ENCODE results near the gene HECA. TPM values are rescaled to one million over a fixed set of nuclear protein-coding genes. Genes with fewer than 3 reads are reported as not detected.

The HECA gene
- total RNA-seq, 1 experiment from 2014 or later = 10.7 TPM

DNA sequence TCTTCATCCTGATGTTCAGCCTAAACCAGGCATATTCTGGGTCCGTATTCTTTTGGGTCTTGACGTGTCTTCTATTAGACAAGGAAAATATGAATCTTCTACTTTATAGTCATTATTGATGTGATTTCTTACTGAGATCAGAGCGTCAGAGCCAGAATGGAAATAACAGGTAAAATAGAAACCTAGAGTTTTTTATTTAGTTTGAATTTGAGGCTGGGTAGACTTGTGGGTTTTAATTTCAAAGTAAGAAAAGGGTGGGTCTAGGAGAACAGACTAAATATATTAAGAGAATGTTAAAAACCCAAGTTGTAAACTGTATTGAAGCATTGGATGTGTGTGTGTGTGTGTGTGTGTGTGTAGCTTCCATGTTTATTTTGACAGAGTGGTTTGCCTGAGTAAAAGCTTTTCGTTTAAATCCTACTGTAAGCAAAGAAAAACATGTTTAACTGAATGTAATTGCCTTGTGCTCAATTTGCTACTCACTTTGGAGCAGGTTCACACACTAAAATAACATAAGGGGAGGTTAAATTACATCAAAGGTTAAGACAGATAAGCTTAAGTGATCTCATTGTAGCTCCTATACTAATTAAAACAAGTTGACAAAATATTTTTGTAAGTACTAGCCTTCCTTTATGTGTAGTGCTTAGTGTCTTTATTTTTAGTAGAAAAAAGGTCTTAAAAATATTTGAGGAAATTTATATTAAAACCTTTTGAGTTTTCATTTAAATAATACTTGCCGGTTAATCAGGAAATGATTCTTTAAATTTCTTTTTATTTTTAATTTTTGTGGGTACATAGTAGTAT lies 17.4 kb downstream of the HECA start:
- ATAC-seq (no peak), DNase-seq (ENCODE audit: low read depth, low spot score) (no peak)
- Histone ChIP-seq H3K27ac (ENCODE audit: low read depth, low read length) (no peak overlapping the region), H2AFZ (ENCODE audit: low read depth, low read length, poor library complexity, severe bottlenecking) (no peak overlapping the region), H4K20me1 (ENCODE audit: insufficient read depth) (no peaks in the 10 kb centered on the region), H3K9me2 (ENCODE audit: insufficient read depth) (no peaks in the 10 kb centered on the region), H3K4me3 (replicated peaks in 1 of 2; ENCODE audit: low read depth in 1 of 2, low read length in 2 of 2) (no peak overlapping the region), H3K9me3 (ENCODE audit: control insufficient read depth in 1 of 2, insufficient read depth in 1 of 2, low read depth in 1 of 2, low read length in 2 of 2) (no peaks in the 10 kb centered on the region), H3K79me2 (ENCODE audit: insufficient read depth, low read length) (no peaks in the 10 kb centered on the region), H3K36me3 (ENCODE audit: control insufficient read depth in 1 of 2, insufficient read depth in 2 of 2, low read length in 2 of 2) (no peaks in the 10 kb centered on the region), H3K27me3 (ENCODE audit: insufficient read depth, low read length) (no peaks in the 10 kb centered on the region), H3K4me1 (ENCODE audit: control insufficient read depth in 1 of 2, insufficient read depth in 2 of 2, low read length in 2 of 2) (no peaks in the 10 kb centered on the region), H3K9ac (ENCODE audit: low read length) (no peak overlapping the region), H3K4me2 (ENCODE audit: low read length) (no peak overlapping the region)
- ChIA-PET CTCF (interaction anchor here (0.6 kb wide), 1 partner anchor 13 kb away, joined by 3 read pairs; no protein-coding TSS in a partner anchor), RAD21 (ENCODE audit: low non-redundant PET in 1 of 2, low total read pairs in 2 of 2, uncharacterized antibody in 2 of 2, unreplicated experiment in 2 of 2) (no interaction called here), POLR2A (no interaction called here)
- intact Hi-C loops (cut with micrococcal nuclease) = no loop called here
- BruUV-seq (replicated peaks) = no TSS peak
- TF ChIP-seq ZNF274 (IDR thresholded peaks at IDR 0.05; ENCODE audit: low read depth, low read length) (no peak), SRF (IDR thresholded peaks at IDR 0.05; ENCODE audit: low read depth) (no peak), RAD21 (IDR thresholded peaks at IDR 0.05; ENCODE audit: low read depth) (no peak), SIN3A (IDR thresholded peaks at IDR 0.05; ENCODE audit: low read depth) (no peak), CBX3 (IDR thresholded peaks at IDR 0.05; ENCODE audit: low read depth) (no peak), JUND (IDR thresholded peaks at IDR 0.05) (no peak), FOSL1 (IDR thresholded peaks at IDR 0.05; ENCODE audit: low read depth) (no peak), ELF1 (IDR thresholded peaks at IDR 0.05; ENCODE audit: borderline replicate concordance, low read depth) (no peak), ZFX (IDR thresholded peaks at IDR 0.05) (no peak), YY1 (IDR thresholded peaks at IDR 0.05; ENCODE audit: extremely low read depth, insufficient replicate concordance, low read depth, low read length) (no peak), EZH2 (IDR thresholded peaks at IDR 0.05) (no peak), EGR1 (IDR thresholded peaks at IDR 0.05; ENCODE audit: low read depth) (no peak), POLR2A (IDR thresholded peaks at IDR 0.05; ENCODE audit: borderline replicate concordance, extremely low read depth, insufficient read depth, insufficient read length) (no peak), SP1 (IDR thresholded peaks at IDR 0.05; ENCODE audit: low read depth) (no peak)
- TF ChIP-seq, protein P1, sequence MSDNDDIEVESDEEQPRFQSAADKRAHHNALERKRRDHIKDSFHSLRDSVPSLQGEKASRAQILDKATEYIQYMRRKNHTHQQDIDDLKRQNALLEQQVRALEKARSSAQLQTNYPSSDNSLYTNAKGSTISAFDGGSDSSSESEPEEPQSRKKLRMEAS (IDR thresholded peaks at IDR 0.05) = no peak
- TF ChIP-seq, protein P2, sequence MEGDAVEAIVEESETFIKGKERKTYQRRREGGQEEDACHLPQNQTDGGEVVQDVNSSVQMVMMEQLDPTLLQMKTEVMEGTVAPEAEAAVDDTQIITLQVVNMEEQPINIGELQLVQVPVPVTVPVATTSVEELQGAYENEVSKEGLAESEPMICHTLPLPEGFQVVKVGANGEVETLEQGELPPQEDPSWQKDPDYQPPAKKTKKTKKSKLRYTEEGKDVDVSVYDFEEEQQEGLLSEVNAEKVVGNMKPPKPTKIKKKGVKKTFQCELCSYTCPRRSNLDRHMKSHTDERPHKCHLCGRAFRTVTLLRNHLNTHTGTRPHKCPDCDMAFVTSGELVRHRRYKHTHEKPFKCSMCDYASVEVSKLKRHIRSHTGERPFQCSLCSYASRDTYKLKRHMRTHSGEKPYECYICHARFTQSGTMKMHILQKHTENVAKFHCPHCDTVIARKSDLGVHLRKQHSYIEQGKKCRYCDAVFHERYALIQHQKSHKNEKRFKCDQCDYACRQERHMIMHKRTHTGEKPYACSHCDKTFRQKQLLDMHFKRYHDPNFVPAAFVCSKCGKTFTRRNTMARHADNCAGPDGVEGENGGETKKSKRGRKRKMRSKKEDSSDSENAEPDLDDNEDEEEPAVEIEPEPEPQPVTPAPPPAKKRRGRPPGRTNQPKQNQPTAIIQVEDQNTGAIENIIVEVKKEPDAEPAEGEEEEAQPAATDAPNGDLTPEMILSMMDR (IDR thresholded peaks at IDR 0.05 in 2 of 3, conservative IDR thresholded peaks at IDR 0.05 in 1 of 3; ENCODE audit: borderline replicate concordance in 1 of 3, insufficient read depth in 1 of 3, low read depth in 2 of 3, low read length in 2 of 3) = no peak
- TF ChIP-seq, protein P3, sequence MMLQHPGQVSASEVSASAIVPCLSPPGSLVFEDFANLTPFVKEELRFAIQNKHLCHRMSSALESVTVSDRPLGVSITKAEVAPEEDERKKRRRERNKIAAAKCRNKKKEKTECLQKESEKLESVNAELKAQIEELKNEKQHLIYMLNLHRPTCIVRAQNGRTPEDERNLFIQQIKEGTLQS (IDR thresholded peaks at IDR 0.05) = no peak
- TF ChIP-seq, protein P4, sequence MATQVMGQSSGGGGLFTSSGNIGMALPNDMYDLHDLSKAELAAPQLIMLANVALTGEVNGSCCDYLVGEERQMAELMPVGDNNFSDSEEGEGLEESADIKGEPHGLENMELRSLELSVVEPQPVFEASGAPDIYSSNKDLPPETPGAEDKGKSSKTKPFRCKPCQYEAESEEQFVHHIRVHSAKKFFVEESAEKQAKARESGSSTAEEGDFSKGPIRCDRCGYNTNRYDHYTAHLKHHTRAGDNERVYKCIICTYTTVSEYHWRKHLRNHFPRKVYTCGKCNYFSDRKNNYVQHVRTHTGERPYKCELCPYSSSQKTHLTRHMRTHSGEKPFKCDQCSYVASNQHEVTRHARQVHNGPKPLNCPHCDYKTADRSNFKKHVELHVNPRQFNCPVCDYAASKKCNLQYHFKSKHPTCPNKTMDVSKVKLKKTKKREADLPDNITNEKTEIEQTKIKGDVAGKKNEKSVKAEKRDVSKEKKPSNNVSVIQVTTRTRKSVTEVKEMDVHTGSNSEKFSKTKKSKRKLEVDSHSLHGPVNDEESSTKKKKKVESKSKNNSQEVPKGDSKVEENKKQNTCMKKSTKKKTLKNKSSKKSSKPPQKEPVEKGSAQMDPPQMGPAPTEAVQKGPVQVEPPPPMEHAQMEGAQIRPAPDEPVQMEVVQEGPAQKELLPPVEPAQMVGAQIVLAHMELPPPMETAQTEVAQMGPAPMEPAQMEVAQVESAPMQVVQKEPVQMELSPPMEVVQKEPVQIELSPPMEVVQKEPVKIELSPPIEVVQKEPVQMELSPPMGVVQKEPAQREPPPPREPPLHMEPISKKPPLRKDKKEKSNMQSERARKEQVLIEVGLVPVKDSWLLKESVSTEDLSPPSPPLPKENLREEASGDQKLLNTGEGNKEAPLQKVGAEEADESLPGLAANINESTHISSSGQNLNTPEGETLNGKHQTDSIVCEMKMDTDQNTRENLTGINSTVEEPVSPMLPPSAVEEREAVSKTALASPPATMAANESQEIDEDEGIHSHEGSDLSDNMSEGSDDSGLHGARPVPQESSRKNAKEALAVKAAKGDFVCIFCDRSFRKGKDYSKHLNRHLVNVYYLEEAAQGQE (IDR thresholded peaks at IDR 0.05; ENCODE audit: low read depth) = no peak
- TF ChIP-seq, protein P5, sequence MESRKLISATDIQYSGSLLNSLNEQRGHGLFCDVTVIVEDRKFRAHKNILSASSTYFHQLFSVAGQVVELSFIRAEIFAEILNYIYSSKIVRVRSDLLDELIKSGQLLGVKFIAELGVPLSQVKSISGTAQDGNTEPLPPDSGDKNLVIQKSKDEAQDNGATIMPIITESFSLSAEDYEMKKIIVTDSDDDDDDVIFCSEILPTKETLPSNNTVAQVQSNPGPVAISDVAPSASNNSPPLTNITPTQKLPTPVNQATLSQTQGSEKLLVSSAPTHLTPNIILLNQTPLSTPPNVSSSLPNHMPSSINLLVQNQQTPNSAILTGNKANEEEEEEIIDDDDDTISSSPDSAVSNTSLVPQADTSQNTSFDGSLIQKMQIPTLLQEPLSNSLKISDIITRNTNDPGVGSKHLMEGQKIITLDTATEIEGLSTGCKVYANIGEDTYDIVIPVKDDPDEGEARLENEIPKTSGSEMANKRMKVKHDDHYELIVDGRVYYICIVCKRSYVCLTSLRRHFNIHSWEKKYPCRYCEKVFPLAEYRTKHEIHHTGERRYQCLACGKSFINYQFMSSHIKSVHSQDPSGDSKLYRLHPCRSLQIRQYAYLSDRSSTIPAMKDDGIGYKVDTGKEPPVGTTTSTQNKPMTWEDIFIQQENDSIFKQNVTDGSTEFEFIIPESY (IDR thresholded peaks at IDR 0.05; ENCODE audit: extremely low read depth, insufficient replicate concordance, low read length) = no peak

All from HCT116 (cell line).